Measurements from ENCODE around the gene DOCK1. TPM values are rescaled to one million over a fixed set of nuclear protein-coding genes. Genes with fewer than 3 reads are reported as not detected.

DOCK1 gene
- polyA plus RNA-seq, 1 of the 3 experiments (the other 2 are of a cell fraction): 15.5 TPM

DNA sequence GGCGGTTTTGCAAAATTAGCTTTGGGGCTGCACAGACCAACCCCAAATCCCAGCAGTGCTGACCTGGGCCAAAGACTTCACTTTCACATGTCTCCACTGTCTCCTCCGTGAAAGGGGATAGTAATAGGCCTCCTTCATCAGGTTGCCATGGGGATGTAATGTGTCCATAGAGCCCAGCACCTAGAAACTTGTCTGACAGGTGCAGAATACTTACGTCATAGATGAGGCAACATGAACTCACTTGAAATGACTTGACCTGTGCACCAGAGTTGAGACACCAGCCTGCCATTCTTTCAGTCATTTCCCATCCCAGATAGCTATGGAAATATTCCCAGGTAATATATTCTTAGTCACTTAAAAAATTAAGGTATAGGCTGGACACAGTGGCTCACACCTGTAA, 196.9 kb downstream of the DOCK1 start:
- POLR2A ChIA-PET: no interaction called here
- Histone ChIP-seq H3K27me3 (ENCODE audit: insufficient read depth) (no peaks in the 10 kb centered on the region), H3K4me3 (ENCODE audit: low read depth in 2 of 2, low read length in 1 of 2) (no peak overlapping the region), H3K9ac (no peak overlapping the region), H3K36me3 (replicated peaks in 1 of 2; ENCODE audit: control insufficient read depth in 1 of 2, insufficient read depth in 2 of 2, low read length in 1 of 2) (peaks cover 0 to 7% of the 10 kb centered on the region in 2 experiments), H3K4me2 (no peak overlapping the region), H3F3A (replicated peaks; ENCODE audit: insufficient read depth) (no peaks in the 10 kb centered on the region), H2AFZ (ENCODE audit: low read depth) (no peak overlapping the region), H3K9me3 (no peaks in the 10 kb centered on the region), H4K20me1 (ENCODE audit: insufficient read depth) (0 out of 2 replicates have a peak, but pooled peaks cover 2% of the 10 kb centered on the region), H3K27ac (ENCODE audit: low read depth in 2 of 2, low read length in 1 of 2) (no peak overlapping the region), H3K79me2 (ENCODE audit: insufficient read depth) (no peaks in the 10 kb centered on the region), H3K9me2 (no peaks in the 10 kb centered on the region), H3K4me1 (ENCODE audit: control insufficient read depth in 1 of 2, insufficient read depth in 2 of 2, low read depth in 1 of 2, low read length in 1 of 2) (no peaks in the 10 kb centered on the region; a peak in 1 of 4 replicates)
- CTCF ChIA-PET: no interaction called here
- 100% methylated on average over 2 of the region's 3 CpGs for WGBS (ENCODE audit: low lambda C conversion rate)
- DNase-seq: no peak
- TF ChIP-seq TAF1 (IDR thresholded peaks at IDR 0.05; ENCODE audit: borderline replicate concordance, low read depth, low read length) (no peak), POLR2AphosphoS5 (IDR thresholded peaks at IDR 0.05; ENCODE audit: low read depth, low read length) (no peak), EP300 (IDR thresholded peaks at IDR 0.05; ENCODE audit: borderline replicate concordance in 1 of 2, low read depth in 1 of 2, low read length in 1 of 2) (no peak), SMC3 (IDR thresholded peaks at IDR 0.05; ENCODE audit: low read depth, low read length) (no peak), RCOR1 (IDR thresholded peaks at IDR 0.05; ENCODE audit: low read length) (no peak), FOXM1 (IDR thresholded peaks at IDR 0.05; ENCODE audit: low read depth) (no peak), FOXJ3 (CRISPR knock-in tag; IDR thresholded peaks at IDR 0.05) (no peak), TCF12 (IDR thresholded peaks at IDR 0.05) (no peak)

DNA sequence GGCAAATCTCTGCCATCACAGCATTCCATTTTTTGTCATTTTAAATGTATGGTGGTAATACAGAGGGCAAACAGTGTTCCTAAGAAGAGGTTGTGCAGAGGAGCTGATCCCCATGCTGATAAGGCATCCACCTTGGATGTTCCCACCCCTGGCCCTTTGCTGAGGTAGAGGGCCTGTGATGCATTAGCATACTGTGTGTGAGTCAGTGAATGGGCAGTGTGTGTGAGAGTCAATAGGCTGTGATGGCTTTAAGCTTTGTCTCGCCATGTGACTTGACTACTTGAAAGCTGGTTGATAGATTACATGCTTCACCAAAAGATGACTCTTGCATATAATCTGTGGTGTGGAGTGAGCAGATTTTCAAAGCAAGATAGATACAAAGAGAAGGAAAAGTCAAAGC, 209.9 kb downstream of the DOCK1 start:
- Histone ChIP-seq H3K36me3 (replicated peaks in 1 of 2; ENCODE audit: control insufficient read depth in 1 of 2, insufficient read depth in 2 of 2, low read length in 1 of 2) (peaks cover 14 to 25% of the 10 kb centered on the region in 2 experiments), H3K4me1 (ENCODE audit: control insufficient read depth in 1 of 2, insufficient read depth in 2 of 2, low read depth in 1 of 2, low read length in 1 of 2) (peaks cover 0 to 4% of the 10 kb centered on the region in 2 experiments; a peak in 2 of 4 replicates), H2AFZ (ENCODE audit: low read depth) (no peak overlapping the region), H3K9me3 (no peaks in the 10 kb centered on the region), H4K20me1 (ENCODE audit: insufficient read depth) (peaks cover 40% of the 10 kb centered on the region), H3K27me3 (ENCODE audit: insufficient read depth) (no peaks in the 10 kb centered on the region), H3K79me2 (ENCODE audit: insufficient read depth) (no peaks in the 10 kb centered on the region), H3K27ac (ENCODE audit: low read depth in 2 of 2, low read length in 1 of 2) (no peak overlapping the region), H3K9ac (no peak overlapping the region), H3K9me2 (no peaks in the 10 kb centered on the region), H3F3A (replicated peaks; ENCODE audit: insufficient read depth) (peaks cover 6% of the 10 kb centered on the region), H3K4me2 (no peak overlapping the region), H3K4me3 (ENCODE audit: low read depth in 2 of 2, low read length in 1 of 2) (no peak overlapping the region)
- no peak for DNase-seq
- POLR2A ChIA-PET: interaction anchor here (0.7 kb wide), 1 partner anchor 10 kb away, joined by 3 read pairs; no protein-coding TSS in a partner anchor
- CTCF ChIA-PET: interaction anchor here (1.1 to 1.3 kb wide), 2 partner anchors 79 to 747 kb away, joined by 3 to 4 read pairs; no protein-coding TSS in a partner anchor
- TF ChIP-seq FOXM1 (IDR thresholded peaks at IDR 0.05; ENCODE audit: low read depth) (no peak), TEAD4 (IDR thresholded peaks at IDR 0.05; ENCODE audit: borderline replicate concordance, insufficient read depth) (no peak), FOSL2 (IDR thresholded peaks at IDR 0.05; ENCODE audit: borderline replicate concordance, low read depth) (no peak), RAD21 (IDR thresholded peaks at IDR 0.05; ENCODE audit: low read length) (no peak), NFIC (IDR thresholded peaks at IDR 0.05; ENCODE audit: borderline replicate concordance) (no peak), CHD2 (IDR thresholded peaks at IDR 0.05; ENCODE audit: low read length, partially characterized antibody) (no peak), RFX5 (IDR thresholded peaks at IDR 0.05; ENCODE audit: low read length) (no peak), MXI1 (IDR thresholded peaks at IDR 0.05; ENCODE audit: low read depth, low read length) (no peak), POLR2AphosphoS5 (IDR thresholded peaks at IDR 0.05; ENCODE audit: low read depth, low read length) (no peak), NRF1 (IDR thresholded peaks at IDR 0.05; ENCODE audit: low read depth, low read length) (no peak), TAF1 (IDR thresholded peaks at IDR 0.05; ENCODE audit: borderline replicate concordance, low read depth, low read length) (no peak), MEF2A (IDR thresholded peaks at IDR 0.05; ENCODE audit: borderline replicate concordance, low read depth) (no peak)
- TF ChIP-seq, protein P1, sequence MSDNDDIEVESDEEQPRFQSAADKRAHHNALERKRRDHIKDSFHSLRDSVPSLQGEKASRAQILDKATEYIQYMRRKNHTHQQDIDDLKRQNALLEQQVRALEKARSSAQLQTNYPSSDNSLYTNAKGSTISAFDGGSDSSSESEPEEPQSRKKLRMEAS (IDR thresholded peaks at IDR 0.05; ENCODE audit: low read depth): no peak
- TF ChIP-seq, protein P2, sequence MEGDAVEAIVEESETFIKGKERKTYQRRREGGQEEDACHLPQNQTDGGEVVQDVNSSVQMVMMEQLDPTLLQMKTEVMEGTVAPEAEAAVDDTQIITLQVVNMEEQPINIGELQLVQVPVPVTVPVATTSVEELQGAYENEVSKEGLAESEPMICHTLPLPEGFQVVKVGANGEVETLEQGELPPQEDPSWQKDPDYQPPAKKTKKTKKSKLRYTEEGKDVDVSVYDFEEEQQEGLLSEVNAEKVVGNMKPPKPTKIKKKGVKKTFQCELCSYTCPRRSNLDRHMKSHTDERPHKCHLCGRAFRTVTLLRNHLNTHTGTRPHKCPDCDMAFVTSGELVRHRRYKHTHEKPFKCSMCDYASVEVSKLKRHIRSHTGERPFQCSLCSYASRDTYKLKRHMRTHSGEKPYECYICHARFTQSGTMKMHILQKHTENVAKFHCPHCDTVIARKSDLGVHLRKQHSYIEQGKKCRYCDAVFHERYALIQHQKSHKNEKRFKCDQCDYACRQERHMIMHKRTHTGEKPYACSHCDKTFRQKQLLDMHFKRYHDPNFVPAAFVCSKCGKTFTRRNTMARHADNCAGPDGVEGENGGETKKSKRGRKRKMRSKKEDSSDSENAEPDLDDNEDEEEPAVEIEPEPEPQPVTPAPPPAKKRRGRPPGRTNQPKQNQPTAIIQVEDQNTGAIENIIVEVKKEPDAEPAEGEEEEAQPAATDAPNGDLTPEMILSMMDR (IDR thresholded peaks at IDR 0.05): no peak
- 78% methylated on average over 1 of the region's 1 CpG for WGBS (ENCODE audit: low lambda C conversion rate)

All from SK-N-SH (cell line).